ENCODE measurements around the gene LRIT3.
"Not testable (repeated sequence)": the region's sequence is repeated elsewhere in the genome, so short reads cannot be mapped to it uniquely, and the experiment has no call there.

The LRIT3 gene

DNA sequence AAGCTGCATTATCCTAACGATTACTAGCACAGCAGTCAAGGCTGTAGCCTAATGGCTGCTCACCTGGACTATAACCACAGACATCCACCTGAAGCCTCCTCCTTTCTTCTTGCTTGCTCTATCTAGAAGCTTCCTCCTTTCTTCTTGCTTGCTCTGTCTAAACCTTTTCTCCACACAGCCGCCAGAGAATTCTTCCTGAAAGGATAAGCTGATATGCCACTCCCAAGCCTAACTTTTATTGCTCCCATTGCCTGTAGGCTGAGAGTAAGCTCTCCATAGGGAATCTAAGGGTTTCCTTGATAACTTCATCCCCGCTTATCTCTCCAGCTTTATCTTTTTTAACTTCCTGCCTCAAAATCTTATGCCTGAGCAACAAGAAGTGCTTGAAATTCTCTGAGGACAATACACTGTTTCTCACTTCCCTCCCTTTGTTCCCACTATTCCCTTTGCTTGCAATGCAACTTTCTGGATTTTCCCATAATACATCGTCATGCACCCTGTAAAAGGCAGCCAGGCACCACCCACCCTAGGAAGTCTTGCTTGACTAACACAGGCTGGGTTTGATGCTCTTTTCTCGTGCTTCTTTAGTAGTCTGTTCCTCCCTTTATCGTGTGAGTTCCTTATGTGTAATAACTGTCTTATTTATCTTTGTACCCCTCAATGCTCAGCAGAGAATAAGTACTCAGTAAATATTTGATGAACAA is 1.4 kb upstream of the LRIT3 start:
- TF ChIP-seq, protein P1, sequence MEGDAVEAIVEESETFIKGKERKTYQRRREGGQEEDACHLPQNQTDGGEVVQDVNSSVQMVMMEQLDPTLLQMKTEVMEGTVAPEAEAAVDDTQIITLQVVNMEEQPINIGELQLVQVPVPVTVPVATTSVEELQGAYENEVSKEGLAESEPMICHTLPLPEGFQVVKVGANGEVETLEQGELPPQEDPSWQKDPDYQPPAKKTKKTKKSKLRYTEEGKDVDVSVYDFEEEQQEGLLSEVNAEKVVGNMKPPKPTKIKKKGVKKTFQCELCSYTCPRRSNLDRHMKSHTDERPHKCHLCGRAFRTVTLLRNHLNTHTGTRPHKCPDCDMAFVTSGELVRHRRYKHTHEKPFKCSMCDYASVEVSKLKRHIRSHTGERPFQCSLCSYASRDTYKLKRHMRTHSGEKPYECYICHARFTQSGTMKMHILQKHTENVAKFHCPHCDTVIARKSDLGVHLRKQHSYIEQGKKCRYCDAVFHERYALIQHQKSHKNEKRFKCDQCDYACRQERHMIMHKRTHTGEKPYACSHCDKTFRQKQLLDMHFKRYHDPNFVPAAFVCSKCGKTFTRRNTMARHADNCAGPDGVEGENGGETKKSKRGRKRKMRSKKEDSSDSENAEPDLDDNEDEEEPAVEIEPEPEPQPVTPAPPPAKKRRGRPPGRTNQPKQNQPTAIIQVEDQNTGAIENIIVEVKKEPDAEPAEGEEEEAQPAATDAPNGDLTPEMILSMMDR (IDR thresholded peaks at IDR 0.05; ENCODE audit: low read depth, low read length): no peak
- H3K4me3 ChIP-seq (ENCODE audit: low read depth, low read length): no peak overlapping the region
- DNase-seq (ENCODE audit: low read depth, low spot score): no peak
- in situ Hi-C loops (cut with HindIII; ENCODE audit: low sequenced_read_pairs): no loop called here

DNA sequence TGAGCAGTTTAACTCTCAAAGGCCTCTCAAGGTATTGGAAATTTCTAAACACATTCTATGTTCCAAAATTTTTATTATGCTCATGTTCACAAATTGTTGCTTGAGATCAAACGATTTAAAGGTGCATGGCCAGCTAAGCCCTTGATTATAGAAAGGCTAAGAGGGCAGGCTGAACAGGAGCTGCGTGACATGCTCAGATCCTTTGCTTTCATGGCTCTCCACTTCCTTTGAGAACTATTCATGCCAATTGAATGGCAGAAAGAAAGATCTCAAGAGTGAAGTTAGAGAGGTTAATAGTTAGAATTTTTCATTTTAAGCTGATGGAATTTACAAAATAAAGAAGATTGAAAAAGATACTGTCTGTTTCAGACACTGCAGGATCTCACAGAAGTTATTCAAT is 594 bp downstream of the LRIT3 start:
- no peak overlapping the region for H3K4me3 ChIP-seq (ENCODE audit: low read depth, low read length)
- no peak for DNase-seq (ENCODE audit: low read depth, low spot score)
- in situ Hi-C loops (cut with HindIII; ENCODE audit: low sequenced_read_pairs): no loop called here
- TF ChIP-seq, protein P1 (IDR thresholded peaks at IDR 0.05; ENCODE audit: low read depth, low read length): no peak

GRCh38 chr4:109850601-109851000 is 2.7 kb downstream of the LRIT3 start:
- no peak overlapping the region for H3K4me3 ChIP-seq (ENCODE audit: low read depth, low read length)
- in situ Hi-C loops (cut with HindIII; ENCODE audit: low sequenced_read_pairs): no loop called here
- no peak for DNase-seq (ENCODE audit: low read depth, low spot score)
- TF ChIP-seq, protein P1 (IDR thresholded peaks at IDR 0.05; ENCODE audit: low read depth, low read length): no peak

GRCh38 chr4:109859426-109860300 is 11.8 kb downstream of the LRIT3 start:
- in situ Hi-C loops (cut with HindIII; ENCODE audit: low sequenced_read_pairs); DNase-seq (ENCODE audit: low read depth, low spot score); H3K4me3 ChIP-seq (ENCODE audit: low read depth, low read length): not testable (repeated sequence)

GRCh38 chr4:109861271-109861670 is 13.4 kb downstream of the LRIT3 start:
- DNase-seq (ENCODE audit: low read depth, low spot score): no peak
- TF ChIP-seq, protein P1 (IDR thresholded peaks at IDR 0.05; ENCODE audit: low read depth, low read length): no peak
- in situ Hi-C loops (cut with HindIII; ENCODE audit: low sequenced_read_pairs): no loop called here
- no peak overlapping the region for H3K4me3 ChIP-seq (ENCODE audit: low read depth, low read length)

DNA sequence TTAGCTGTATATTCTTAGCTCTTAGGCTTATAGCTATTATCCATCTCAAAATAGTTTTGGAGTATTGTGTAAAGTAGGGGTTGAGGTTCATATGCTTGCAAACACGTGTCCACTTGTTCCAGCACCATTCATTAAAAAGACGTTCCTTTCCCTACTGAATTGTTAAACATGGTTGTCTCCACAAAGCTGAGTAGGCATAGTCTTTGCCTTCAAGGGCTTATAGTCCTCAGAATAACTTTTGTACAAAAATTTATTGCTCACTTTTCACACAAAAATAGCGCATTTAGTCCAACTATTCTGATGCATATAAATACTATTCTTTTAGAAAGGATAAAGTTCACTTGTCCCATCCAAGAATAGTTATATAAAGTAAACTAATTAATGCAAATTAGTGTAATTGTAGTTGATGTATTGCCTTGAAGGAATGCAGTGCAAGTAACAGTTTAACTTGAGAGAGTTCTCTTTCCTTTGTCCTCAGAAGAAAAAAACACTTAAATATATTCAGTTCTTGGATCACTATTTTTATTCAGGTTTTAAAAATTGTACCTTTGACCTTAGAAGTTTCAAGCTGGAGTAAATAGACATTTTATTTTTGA is 14.1 kb downstream of the LRIT3 start:
- no peak for DNase-seq (ENCODE audit: low read depth, low spot score)
- no peak overlapping the region for H3K4me3 ChIP-seq (ENCODE audit: low read depth, low read length)
- TF ChIP-seq, protein P1 (IDR thresholded peaks at IDR 0.05; ENCODE audit: low read depth, low read length): no peak
- in situ Hi-C loops (cut with HindIII; ENCODE audit: low sequenced_read_pairs): no loop called here

- TF ChIP-seq, protein P1 (IDR thresholded peaks at IDR 0.05; ENCODE audit: low read depth, low read length): no peak
- no peak overlapping the region for H3K4me3 ChIP-seq (ENCODE audit: low read depth, low read length)
- no peak for DNase-seq (ENCODE audit: low read depth, low spot score)
- in situ Hi-C loops (cut with HindIII; ENCODE audit: low sequenced_read_pairs): no loop called here
Observed at GRCh38 chr4:109864134-109864533, 16.2 kb downstream of the LRIT3 start.
